HEK293 (cell line): ENCODE measurements around the gene RBBP8NL.

Experiments used
- CTCF ChIA-PET: fragments of 350-600 bp; formaldehyde crosslinking; extraction: SDS; loops from one replicate; lab custom pipeline; 2021; ENCODE audit warnings: antibody characterized with exemption; lab: Yijun Ruan, JAX
- POLR2A ChIA-PET: fragments of 300-600 bp; formaldehyde crosslinking; extraction: SDS; loops from one replicate; lab custom pipeline; 2020; ENCODE audit warnings: antibody characterized with exemption, inconsistent platforms; lab: Yijun Ruan, JAX
- H3K27ac ChIP-seq: fragments of 200-500 bp; sonication (Bioruptor generic); 2 replicates; pipeline ENCODE4 v1.5.1; 2014; ENCODE audit warnings: low read depth, low read length, control low read depth, inconsistent platforms; ENCODE audit errors: extremely low read depth
- H3K36me3 ChIP-seq, 2 experiments: fragments of 200-500 bp in 1 of 2; sonication (Bioruptor generic) in 1 of 2; 1 replicate in 1 of 2; 2 replicates in 1 of 2; pipeline ENCODE4 v1.5.1; 2014 to 2017; ENCODE audit warnings: inconsistent platforms in 2 of 2, low read length in 2 of 2; ENCODE audit not compliant: control insufficient read depth in 2 of 2, insufficient read depth in 1 of 2
- H3K4me1 ChIP-seq: fragments of 200-500 bp; sonication (Bioruptor generic); 2 replicates; pipeline ENCODE4 v1.5.1; 2014; ENCODE audit warnings: mild to moderate bottlenecking, low read length, inconsistent platforms; ENCODE audit not compliant: control insufficient read depth, insufficient read depth
- H3K4me3 ChIP-seq: 2 replicates; pipeline ENCODE4 v1.5.1; 2011; ENCODE audit warnings: low read depth, mild to moderate bottlenecking, control low read depth, low read length, moderate library complexity
- H3K9me3 ChIP-seq: fragments of 200-500 bp; sonication (Bioruptor generic); 2 replicates; pipeline ENCODE4 v1.5.1; 2014; ENCODE audit warnings: low read depth, low read length, inconsistent platforms; ENCODE audit not compliant: control insufficient read depth, insufficient read depth
- KLF17 ChIP-seq: fragments of 450-650 bp; formaldehyde crosslinking; IDR thresholded peaks from 2 replicates; pipeline ENCODE4 v1.5.1; 2016; ENCODE audit warnings: missing biosample characterization, missing genetic modification characterization
- PRDM10 ChIP-seq: fragments of 450-650 bp; formaldehyde crosslinking; IDR thresholded peaks from 2 replicates; pipeline ENCODE4 v1.5.1; 2016; ENCODE audit warnings: missing biosample characterization, missing genetic modification characterization
- ZBTB20 ChIP-seq: fragments of 450-650 bp; formaldehyde crosslinking; IDR thresholded peaks from 2 replicates; pipeline ENCODE4 v1.5.1; 2016; ENCODE audit warnings: missing biosample characterization, missing genetic modification characterization
- ZNF148 ChIP-seq: fragments of 450-650 bp; formaldehyde crosslinking; IDR thresholded peaks from 2 replicates; pipeline ENCODE4 v1.5.0; 2017; ENCODE audit warnings: missing biosample characterization, missing genetic modification characterization, borderline replicate concordance
- ZNF223 ChIP-seq: fragments of 450-650 bp; formaldehyde crosslinking; IDR thresholded peaks from 2 replicates; pipeline ENCODE4 v1.5.1; 2016; ENCODE audit warnings: missing biosample characterization, missing genetic modification characterization
- ZNF266 ChIP-seq: fragments of 450-650 bp; formaldehyde crosslinking; IDR thresholded peaks from 2 replicates; pipeline ENCODE4 v1.5.1; 2016; ENCODE audit warnings: missing biosample characterization, missing genetic modification characterization, low read depth
- ZNF274 ChIP-seq, 2 experiments: fragments of 200-500 bp in 1 of 2; fragments of 450-650 bp in 1 of 2; sonication (Bioruptor generic) in 1 of 2; formaldehyde crosslinking in 1 of 2; IDR thresholded peaks; 2 replicates each; pipeline versions ENCODE4 v1.5.1 to v1.6.1; 2014 to 2016; ENCODE audit warnings: borderline replicate concordance in 1 of 2, inconsistent platforms in 1 of 2, low read length in 1 of 2, missing biosample characterization in 1 of 2, missing genetic modification characterization in 1 of 2
- ZNF341 ChIP-seq: fragments of 450-650 bp; formaldehyde crosslinking; IDR thresholded peaks from 2 replicates; pipeline ENCODE4; 2016; ENCODE audit warnings: low read depth, missing biosample characterization, missing genetic modification characterization
- ZNF37A ChIP-seq: fragments of 450-650 bp; IDR thresholded peaks from 2 replicates; pipeline ENCODE4 v1.5.1; 2018; ENCODE audit warnings: missing biosample characterization, missing genetic modification characterization
- ZNF423 ChIP-seq: fragments of 450-650 bp; formaldehyde crosslinking; IDR thresholded peaks from 2 replicates; pipeline ENCODE4 v1.5.1; 2016; ENCODE audit warnings: missing biosample characterization, missing genetic modification characterization
- ZNF580 ChIP-seq: fragments of 450-650 bp; formaldehyde crosslinking; IDR thresholded peaks from 2 replicates; pipeline ENCODE4 v1.5.1; 2016; ENCODE audit warnings: missing biosample characterization, missing genetic modification characterization
- ZNF626 ChIP-seq: fragments of 450-650 bp; sonication (Bioruptor Pico); formaldehyde crosslinking; IDR thresholded peaks from 2 replicates; pipeline ENCODE4 v1.5.1; 2018; ENCODE audit warnings: missing biosample characterization, missing genetic modification characterization, inconsistent platforms
- ZNF664 ChIP-seq: fragments of 450-650 bp; formaldehyde crosslinking; IDR thresholded peaks from 2 replicates; pipeline ENCODE4 v1.5.1; 2016; ENCODE audit warnings: missing biosample characterization, missing genetic modification characterization

Gene RBBP8NL

GRCh38 chr20:62461157-62461556, 33.8 kb upstream of the RBBP8NL start:
- no peak overlapping the region for H3K27ac ChIP-seq
- POLR2A ChIA-PET = no interaction called here
- H3K4me3 ChIP-seq = no peak overlapping the region
- H3K36me3 ChIP-seq = no peaks in the 10 kb centered on the region
- H3K4me1 ChIP-seq = no peaks in the 10 kb centered on the region
- 0 out of 2 replicates have a peak, but pooled peaks have one; percentile 27 for TF ChIP-seq ZBTB20 (tag by site-specific recombination)
- no peak for TF ChIP-seq KLF17 (tag by site-specific recombination)
- TF ChIP-seq, all 188 proteins: peak for 1
- H3K9me3 ChIP-seq = no peaks in the 10 kb centered on the region
- CTCF ChIA-PET = interaction anchor here (1.1 kb wide), 1 partner anchor 38 kb away, joined by 3 read pairs; no protein-coding TSS in a partner anchor

- Histone ChIP-seq H3K9me3 (no peaks in the 10 kb centered on the region), H3K27ac (no peak overlapping the region), H3K36me3 (no peaks in the 10 kb centered on the region), H3K4me1 (no peaks in the 10 kb centered on the region), H3K4me3 (no peak overlapping the region)
- CTCF ChIA-PET = interaction anchor here (1.1 kb wide), 1 partner anchor 38 kb away, joined by 3 read pairs; no protein-coding TSS in a partner anchor
- no peak for TF ChIP-seq ZNF223 (tag by site-specific recombination)
- TF ChIP-seq ZNF664 (tag by site-specific recombination) = no peak
- TF ChIP-seq ZNF341 (tag by site-specific recombination) = no peak
- no peak for TF ChIP-seq ZNF626
- POLR2A ChIA-PET = no interaction called here
Measured at GRCh38 chr20:62460678-62461077, 33.3 kb upstream of the RBBP8NL start.

- H3K36me3 ChIP-seq = no peaks in the 10 kb centered on the region
- POLR2A ChIA-PET = no interaction called here
- CTCF ChIA-PET = no interaction called here
Measured at GRCh38 chr20:62459488-62459887, 32.1 kb upstream of the RBBP8NL start.

More at GRCh38 chr20:62459488-62459887, 32.1 kb upstream of the RBBP8NL start:
- Histone ChIP-seq H3K4me1 (no peaks in the 10 kb centered on the region), H3K4me3 (no peak overlapping the region), H3K27ac (no peak overlapping the region), H3K9me3 (no peaks in the 10 kb centered on the region)
- TF ChIP-seq ZNF37A (tag by site-specific recombination) = no peak
- no peak for TF ChIP-seq ZNF423 (tag by site-specific recombination)
- no peak for TF ChIP-seq ZNF274 (IDR thresholded peaks at IDR 0.05; ENCODE audit: low read length)
- TF ChIP-seq ZNF274 (tag by site-specific recombination; IDR thresholded peaks at IDR 0.05; ENCODE audit: borderline replicate concordance) = no peak
- TF ChIP-seq ZNF148 (tag by site-specific recombination) = no peak
- peak; percentile 55 for TF ChIP-seq ZNF341 (tag by site-specific recombination)
- no peak for TF ChIP-seq ZNF580 (tag by site-specific recombination)
- no peak for TF ChIP-seq PRDM10 (tag by site-specific recombination)
- no peak for TF ChIP-seq ZNF266
